Esophagus (tissue), 2 donors: ENCODE results near the gene INSC. TPM values are rescaled to one million over a fixed set of nuclear protein-coding genes. Genes with fewer than 3 reads are reported as not detected.
A peak's percentile ranks its signal among the peaks of the same experiment; 100 is the strongest.
"Not testable (repeated sequence)": the region's sequence is repeated elsewhere in the genome, so short reads cannot be mapped to it uniquely, and the experiment has no call there.

ENCODE experiments used
- H3K27ac ChIP-seq, 2 donors: one replicate each; pipeline ENCODE4 v1.5.1; 2013; ENCODE audit warnings: low read depth in 2 of 2, mild to moderate bottlenecking in 2 of 2, inconsistent platforms in 1 of 2, low read length in 1 of 2, moderate library complexity in 1 of 2
- H3K27me3 ChIP-seq, 2 donors: one replicate each; pipeline ENCODE4 v1.6.1; 2013; ENCODE audit warnings: low read length in 2 of 2, control low read depth in 1 of 2, mild to moderate bottlenecking in 1 of 2; ENCODE audit not compliant: insufficient read depth in 2 of 2, control insufficient read depth in 1 of 2
- H3K36me3 ChIP-seq, 2 donors: one replicate each; pipeline ENCODE4 v1.6.1; 2013; ENCODE audit warnings: low read length in 1 of 2; ENCODE audit not compliant: control insufficient read depth in 2 of 2, insufficient read depth in 2 of 2
- H3K4me1 ChIP-seq, 2 donors: one replicate each; pipeline ENCODE4 v1.6.1; 2013; ENCODE audit warnings: low read length in 1 of 2; ENCODE audit not compliant: control insufficient read depth in 2 of 2, insufficient read depth in 2 of 2
- H3K4me3 ChIP-seq, 2 donors: one replicate each; pipeline ENCODE4 v1.5.1; 2013; ENCODE audit warnings: low read length in 2 of 2, mild to moderate bottlenecking in 2 of 2, low read depth in 1 of 2, moderate library complexity in 1 of 2
- H3K9me3 ChIP-seq, 2 donors: one replicate each; pipeline ENCODE4 v1.6.1; 2013; ENCODE audit warnings: mild to moderate bottlenecking in 2 of 2, low read depth in 1 of 2, low read length in 1 of 2, moderate library complexity in 1 of 2; ENCODE audit not compliant: control insufficient read depth in 2 of 2, insufficient read depth in 1 of 2
- WGBS, 2 donors: extraction: QIAGEN DNeasy Blood & Tissue Kit; methylation state at CpG; one replicate each; pipeline ENCODE4 v1.1.7; 2013; 5-methylcytosine and 5-hydroxymethylcytosine counted together
- polyA plus RNA-seq, 2 donors: library from polyadenylated mRNA; stranded (reverse); fragments of 200-250 nt; gene quantifications; one replicate each; pipeline ENCODE4 v1.2.3, GENCODE V29; 2013
- donor health status: healthy with polysubstance abuse.
- donor health status: Bipolar disorder and iron deficiency.

INSC gene
- under 1 TPM; 0.06 to 0.08 TPM for polyA plus RNA-seq

DNA sequence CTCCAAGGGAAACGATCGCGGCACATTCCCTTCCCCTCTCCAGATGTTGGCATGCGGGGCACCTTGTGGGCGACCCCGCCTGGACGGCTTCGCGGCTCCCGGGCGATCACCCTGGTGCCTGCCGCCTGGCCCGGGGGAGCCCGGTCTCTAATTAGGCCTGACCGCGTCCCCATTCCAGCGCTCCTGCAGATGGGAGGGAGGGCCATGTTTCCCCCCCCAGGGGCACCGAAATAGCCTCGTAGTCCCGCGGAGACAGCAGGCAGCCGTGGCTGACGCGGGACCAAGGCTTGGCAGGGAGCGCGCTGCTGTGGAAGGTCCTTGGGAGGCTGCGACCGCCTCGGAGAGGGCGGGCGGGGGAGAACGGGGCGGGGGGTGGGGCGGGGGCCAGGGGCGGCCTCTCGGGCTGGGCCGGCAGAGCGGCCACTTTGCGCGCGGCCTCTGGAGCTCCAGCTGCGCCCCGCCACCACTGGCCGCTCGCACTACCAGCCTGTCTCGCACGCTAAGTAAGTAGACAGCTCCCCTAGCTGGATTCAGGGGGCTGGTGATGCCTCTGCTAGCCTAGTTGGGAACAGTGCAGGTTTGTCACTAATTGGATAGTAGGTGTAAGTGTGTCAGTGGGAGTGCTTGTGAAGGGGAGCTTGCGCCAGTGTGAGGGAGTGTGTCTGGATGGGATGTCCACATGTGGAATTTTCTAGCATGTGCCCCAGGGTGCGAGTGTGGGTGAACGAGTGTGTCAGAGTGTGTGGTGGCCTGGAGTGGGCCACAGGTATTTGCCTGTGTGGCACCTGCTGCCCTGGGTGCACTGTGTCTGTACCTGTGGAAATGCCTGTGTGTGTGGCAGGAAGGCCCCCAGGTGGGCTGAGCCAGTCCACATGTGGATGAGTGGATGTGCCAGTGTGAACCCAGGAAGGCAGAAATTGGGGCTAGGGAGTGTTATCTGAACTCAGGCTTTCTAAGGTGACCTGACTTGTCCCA is at the start of gene INSC:
Gene INSC, plus strand, starts transcription at position 423 of the 975 bp plus-strand sequence. CDS start 34,252 bp downstream, outside the sequence.
- Histone ChIP-seq H3K27ac (no peak within 1 kb of the TSS), H3K27me3 (peaks cover 0 to 6% of the 10 kb centered on the region in 2 donors), H3K9me3 (no peaks in the 10 kb centered on the region)

GRCh38 chr11:15069751-15070150 is 45.0 kb upstream of the INSC start:
- H3K27ac ChIP-seq, H3K4me1 ChIP-seq, H3K4me3 ChIP-seq, H3K9me3 ChIP-seq, H3K36me3 ChIP-seq, H3K27me3 ChIP-seq: not testable (repeated sequence)
- WGBS, 2 donors: 85 to 86% methylated on average over 7 of the region's 7 CpGs

More for the DNA sequence above, at the start of gene INSC:
- Histone ChIP-seq H3K36me3 (no peaks in the 10 kb centered on the region), H3K4me3 (no peak within 1 kb of the TSS), H3K4me1 (no peaks in the 10 kb centered on the region)
- 6 to 13% methylated on average over 35 to 50 of the region's 50 CpGs for whole genome bisulfite sequencing, 2 donors

- Histone ChIP-seq H3K4me3 (no peak overlapping the region), H3K27me3 (peaks cover 0 to 2% of the 10 kb centered on the region in 2 donors), H3K4me1 (peaks cover 0 to 8% of the 10 kb centered on the region in 2 donors), H3K36me3 (no peaks in the 10 kb centered on the region), H3K27ac (no peak overlapping the region), H3K9me3 (no peaks in the 10 kb centered on the region)
- WGBS, 2 donors: 90 to 92% methylated on average over 32 of the region's 32 CpGs
Measured at GRCh38 chr11:15071556-15072255, 43.0 kb upstream of the INSC start.

GRCh38 chr11:15072551-15073143 is 42.1 kb upstream of the INSC start:
- WGBS, 2 donors: 71 to 78% methylated on average over 23 of the region's 23 CpGs
- Histone ChIP-seq H3K9me3 (no peaks in the 10 kb centered on the region), H3K4me3 (no peak overlapping the region), H3K27me3 (peaks cover 0 to 2% of the 10 kb centered on the region in 2 donors), H3K36me3 (no peaks in the 10 kb centered on the region), H3K4me1 (peaks cover 0 to 8% of the 10 kb centered on the region in 2 donors), H3K27ac (no peak overlapping the region)

DNA sequence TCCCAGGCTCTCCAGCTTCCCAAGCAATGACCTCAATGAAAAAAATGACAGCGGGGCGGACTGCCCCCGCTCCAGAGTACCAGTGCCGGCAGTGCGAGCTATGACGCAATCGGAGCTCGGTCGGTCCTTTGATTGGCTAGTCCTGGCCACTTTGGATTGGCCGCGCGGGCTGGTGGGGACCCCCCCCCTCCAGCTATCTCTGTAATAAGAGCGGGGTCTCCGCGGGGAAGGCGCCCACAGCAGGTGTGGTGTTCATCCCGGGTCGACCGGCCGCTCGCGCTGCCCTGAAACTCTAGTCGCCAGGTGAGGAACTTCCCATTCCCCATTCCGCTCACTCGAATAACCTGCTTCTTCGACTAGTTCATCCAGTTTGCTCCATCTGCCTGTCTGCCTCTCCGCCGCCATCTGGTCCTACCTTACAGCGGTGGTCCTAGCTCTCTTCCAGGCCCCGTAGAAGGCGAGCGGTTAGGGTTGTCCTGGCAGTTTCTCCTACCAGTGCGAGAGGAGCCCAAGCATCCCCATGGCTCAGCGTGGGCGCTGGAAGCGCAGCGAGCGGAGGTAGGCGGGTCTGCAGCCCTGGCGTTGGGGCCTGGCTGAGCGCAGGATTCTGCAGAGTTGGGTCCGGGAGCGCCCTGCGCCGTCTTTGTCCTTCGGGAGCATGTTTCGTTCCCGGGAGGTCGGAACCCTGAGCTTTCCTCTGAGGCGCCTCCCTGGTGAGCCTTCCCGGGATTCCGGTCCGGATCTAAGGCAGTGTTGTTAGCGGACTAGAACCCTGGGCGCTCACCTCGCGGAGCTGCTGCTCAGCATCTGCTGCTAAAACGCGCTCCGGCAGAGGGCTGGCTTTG is 41.1 kb upstream of the INSC start, which contains the start of gene CALCB:
Gene CALCB, plus strand, starts transcription at position 233 of the 845 bp plus-strand sequence. CDS start 1,126 bp downstream, outside the sequence.
- Histone ChIP-seq H3K9me3 (no peaks in the 10 kb centered on the region), H3K4me3 (peak within 1 kb of the TSS in 1 of 2 donors; percentile 11), H3K36me3 (no peaks in the 10 kb centered on the region), H3K27me3 (peaks cover 0 to 2% of the 10 kb centered on the region in 2 donors), H3K4me1 (peaks cover 0 to 8% of the 10 kb centered on the region in 2 donors), H3K27ac (no peak within 1 kb of the TSS)
- 2 to 3% methylated on average over 60 of the region's 60 CpGs for WGBS, 2 donors

- Histone ChIP-seq H3K9me3 (no peaks in the 10 kb centered on the region), H3K27ac (no peak overlapping the region), H3K27me3 (peaks cover 0 to 2% of the 10 kb centered on the region in 2 donors), H3K4me1 (peaks cover 0 to 8% of the 10 kb centered on the region in 2 donors), H3K36me3 (no peaks in the 10 kb centered on the region), H3K4me3 (no peak overlapping the region)
- WGBS, 2 donors: 2 to 4% methylated on average over 33 of the region's 33 CpGs
Measured at GRCh38 chr11:15074206-15075161, 40.2 kb upstream of the INSC start.

- Histone ChIP-seq H3K36me3 (no peaks in the 10 kb centered on the region), H3K4me3 (no peak overlapping the region), H3K27me3 (peaks cover 0 to 2% of the 10 kb centered on the region in 2 donors), H3K9me3 (no peaks in the 10 kb centered on the region), H3K4me1 (peaks cover 0 to 8% of the 10 kb centered on the region in 2 donors), H3K27ac (no peak overlapping the region)
- 34 to 38% methylated on average over 4 of the region's 4 CpGs for WGBS, 2 donors
Measured at GRCh38 chr11:15075162-15075526, 39.6 kb upstream of the INSC start.

GRCh38 chr11:15091175-15091574 is 23.5 kb upstream of the INSC start:
- Histone ChIP-seq H3K27me3 (no peaks in the 10 kb centered on the region), H3K4me3 (no peak overlapping the region), H3K36me3 (no peaks in the 10 kb centered on the region), H3K9me3 (no peaks in the 10 kb centered on the region), H3K4me1 (no peaks in the 10 kb centered on the region), H3K27ac (no peak overlapping the region)
